SK-N-SH (cell line): Measurements from ENCODE around the gene PKP4.

ENCODE experiments used
- CHD2 ChIP-seq: fragments of 150-350 bp; IDR thresholded peaks from 2 replicates; pipeline ENCODE4 v1.6.1; 2018; ENCODE audit warnings: low read length; ENCODE audit not compliant: partially characterized antibody
- CTCF ChIP-seq: fragments of 200-600 bp; sonication (generic); IDR thresholded peaks from 2 replicates; pipeline ENCODE4 v1.6.1; 2017; ENCODE audit warnings: antibody characterized with exemption, mild to moderate bottlenecking, moderate library complexity
- EP300 ChIP-seq, 2 experiments: IDR thresholded peaks; 2 replicates each; pipeline versions ENCODE4 v1.4.0 to v1.6.1; 2012; ENCODE audit warnings: borderline replicate concordance in 1 of 2, low read depth in 1 of 2, low read length in 1 of 2
- EZH2phosphoT487 ChIP-seq: fragments of 200-600 bp; sonication (generic); IDR thresholded peaks from 2 replicates; pipeline ENCODE4 v1.6.1; 2017; ENCODE audit warnings: low read depth, mixed run types, mild to moderate bottlenecking, antibody characterized with exemption, moderate library complexity, borderline replicate concordance
- FOXM1 ChIP-seq: IDR thresholded peaks from 2 replicates; pipeline ENCODE4 v1.4.0; 2012; ENCODE audit warnings: low read depth, mild to moderate bottlenecking
- GABPA ChIP-seq: IDR thresholded peaks from 2 replicates; pipeline ENCODE4 v1.4.0; 2012; ENCODE audit warnings: low read depth, mild to moderate bottlenecking
- JUND ChIP-seq: IDR thresholded peaks from 2 replicates; pipeline ENCODE4 v1.4.0; 2012
- NFIC ChIP-seq: IDR thresholded peaks from 2 replicates; pipeline ENCODE4 v1.4.0; 2012; ENCODE audit warnings: borderline replicate concordance
- POLR2AphosphoS5 ChIP-seq: IDR thresholded peaks from 2 replicates; pipeline ENCODE4 v1.6.1; 2012; ENCODE audit warnings: low read depth, low read length
- RCOR1 ChIP-seq: fragments of 150-350 bp; IDR thresholded peaks from 2 replicates; pipeline ENCODE4 v1.6.1; 2017; ENCODE audit warnings: antibody characterized with exemption, low read length
- REST ChIP-seq: IDR thresholded peaks from 2 replicates; pipeline ENCODE4 v1.6.1; 2012; ENCODE audit warnings: mild to moderate bottlenecking, low read depth, low read length, moderate library complexity
- SIN3A ChIP-seq: IDR thresholded peaks from 2 replicates; pipeline ENCODE4 v1.6.1; 2012; ENCODE audit warnings: low read depth, mild to moderate bottlenecking, low read length, moderate library complexity, borderline replicate concordance
- YY1 ChIP-seq: IDR thresholded peaks from 2 replicates; pipeline ENCODE4 v1.4.0; 2012; ENCODE audit warnings: low read depth, mild to moderate bottlenecking
- ZBTB33 ChIP-seq: IDR thresholded peaks from 2 replicates; pipeline ENCODE4 v1.4.0; 2012; ENCODE audit warnings: low read depth, borderline replicate concordance

GRCh38 chr2:158717366-158718195 is 260.8 kb downstream of the PKP4 start:
- no peak for TF ChIP-seq YY1
- TF ChIP-seq JUND = no peak
- no peak for TF ChIP-seq EZH2phosphoT487
- no peak for TF ChIP-seq FOXM1
- TF ChIP-seq POLR2AphosphoS5 = no peak
- no peak for TF ChIP-seq EP300 (IDR thresholded peaks at IDR 0.05; ENCODE audit: borderline replicate concordance in 1 of 2, low read depth in 1 of 2, low read length in 1 of 2)
- TF ChIP-seq GABPA = no peak
- TF ChIP-seq CTCF = no peak
- no peak for TF ChIP-seq SIN3A
- no peak for TF ChIP-seq NFIC
- no peak for TF ChIP-seq RCOR1
- TF ChIP-seq REST = no peak
- TF ChIP-seq ZBTB33 = no peak
- no peak for TF ChIP-seq CHD2
